ENCODE results near the gene WIPI1. TPM values are rescaled to one million over a fixed set of nuclear protein-coding genes. Genes with fewer than 3 reads are reported as not detected.

The WIPI1 gene
- total and polyA plus RNA-seq, 2 of the 13 experiments (the other 11 are each of a cell fraction or from before 2014, with no cell fraction given), result 29.4 to 141 TPM

GRCh38 chr17:68378268-68379176 is 78.8 kb downstream of the WIPI1 start (continued):
- TF ChIP-seq PBX2 (CRISPR knock-in tag; IDR thresholded peaks at IDR 0.05) (no peak), KLF15 (CRISPR knock-in tag; IDR thresholded peaks at IDR 0.05; ENCODE audit: borderline replicate concordance) (peak; percentile 87), ARID3A (IDR thresholded peaks at IDR 0.05; ENCODE audit: low read depth, low read length) (peak; percentile 91), MXI1 (IDR thresholded peaks at IDR 0.05; ENCODE audit: borderline replicate concordance, low read depth, low read length) (peak; percentile 80; the same call in 2 of the 3 replicates), NFATC3 (CRISPR knock-in tag; IDR thresholded peaks at IDR 0.05) (0 out of 2 replicates have a peak, but pooled peaks have one; percentile 15), TAF15 (IDR thresholded peaks at IDR 0.05; ENCODE audit: low read depth, low read length, poor library complexity, severe bottlenecking) (no peak), NFRKB (IDR thresholded peaks at IDR 0.05) (no peak), HMGXB4 (CRISPR knock-in tag; IDR thresholded peaks at IDR 0.05; ENCODE audit: borderline replicate concordance in 1 of 2, low read depth in 1 of 2) (peak in 1 of 2 experiments; percentile 13; a peak in 2 of 4 replicates), NFIB (CRISPR knock-in tag; IDR thresholded peaks at IDR 0.05; ENCODE audit: borderline replicate concordance) (no peak), ZNF234 (CRISPR knock-in tag; conservative IDR thresholded peaks at IDR 0.05) (peak; percentile 81; the same call in 1 of the 2 replicates), TCF7 (IDR thresholded peaks at IDR 0.05; ENCODE audit: low read depth) (peak; percentile 91), ZNF235 (CRISPR knock-in tag; IDR thresholded peaks at IDR 0.05; ENCODE audit: borderline replicate concordance) (peak; percentile 87; the same call in 1 of the 2 replicates), HINFP (CRISPR knock-in tag; IDR thresholded peaks at IDR 0.05; ENCODE audit: low read depth) (peak; percentile 75; the same call in 1 of the 2 replicates), RNF219 (CRISPR knock-in tag; IDR thresholded peaks at IDR 0.05) (0 out of 2 replicates have a peak, but pooled peaks have one; percentile 52), ZNF777 (CRISPR knock-in tag; IDR thresholded peaks at IDR 0.05) (no peak; the same call in 1 of the 2 replicates)
- TF ChIP-seq, protein P1, sequence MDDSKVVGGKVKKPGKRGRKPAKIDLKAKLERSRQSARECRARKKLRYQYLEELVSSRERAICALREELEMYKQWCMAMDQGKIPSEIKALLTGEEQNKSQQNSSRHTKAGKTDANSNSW (CRISPR knock-in tag; IDR thresholded peaks at IDR 0.05; ENCODE audit: borderline replicate concordance), result peak; percentile 33; the same call in 1 of the 2 replicates
- TF ChIP-seq, protein P2, sequence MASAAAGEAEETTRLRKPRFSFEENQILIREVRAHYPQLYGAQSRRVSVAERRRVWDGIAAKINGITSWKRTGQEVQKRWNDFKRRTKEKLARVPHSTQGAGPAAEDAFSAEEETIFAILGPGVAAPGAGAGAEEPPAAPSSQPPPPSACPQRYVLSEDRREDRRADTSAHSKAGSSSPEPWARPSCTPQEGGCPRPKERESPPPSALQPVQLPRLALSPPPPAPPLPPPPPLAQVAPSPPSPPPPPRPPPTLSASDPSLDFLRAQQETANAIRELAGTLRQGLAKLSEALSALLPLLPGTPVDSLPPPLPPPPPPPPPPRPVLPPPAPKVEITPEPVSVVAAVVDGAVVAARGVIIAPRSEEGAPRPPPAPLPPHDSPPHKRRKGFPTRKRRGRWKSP (CRISPR knock-in tag; IDR thresholded peaks at IDR 0.05), result peak; percentile 73

Measured in HepG2 (cell line).